GM19193 (cell line): ENCODE data around the gene TMEM255B.

Source experiments
- POLR2A ChIP-seq: IDR thresholded peaks from 4 replicates; pipeline ENCODE4 v1.6.1; 2011; ENCODE audit not compliant: insufficient read depth, insufficient read length; ENCODE audit errors: extremely low read depth

Gene TMEM255B

DNA sequence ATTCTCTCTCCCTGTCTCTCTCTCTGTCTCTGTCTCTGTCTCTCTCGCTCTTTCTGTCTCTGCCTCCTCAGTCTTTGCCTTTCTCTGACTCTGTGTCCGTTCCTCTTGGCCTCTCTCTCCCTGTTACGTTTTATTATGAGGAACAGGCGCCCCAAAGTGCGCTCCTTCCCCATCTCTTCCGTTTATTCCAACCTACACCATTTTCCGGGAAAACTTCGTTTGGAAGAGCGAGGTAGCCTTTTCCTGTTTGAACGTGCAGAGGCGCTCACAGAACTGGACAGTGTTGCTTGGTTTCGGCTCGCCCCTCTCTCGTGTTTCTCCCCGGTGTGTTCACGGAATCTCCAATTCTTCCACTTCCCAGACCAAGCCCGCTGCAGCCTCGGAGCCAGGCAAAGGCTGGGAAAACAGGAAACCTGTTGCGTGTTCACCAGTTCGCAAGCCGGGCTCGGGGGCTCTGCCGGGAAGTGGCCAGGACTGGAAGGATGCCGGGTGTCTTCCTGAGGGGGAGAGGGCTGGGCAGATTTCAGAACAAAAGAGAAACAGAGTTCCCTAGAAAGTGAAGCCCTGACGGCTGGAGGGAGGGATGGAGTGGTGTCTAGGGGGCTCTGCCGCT, 605 bp downstream of the TMEM255B start:
- no peak for TF ChIP-seq POLR2A

DNA sequence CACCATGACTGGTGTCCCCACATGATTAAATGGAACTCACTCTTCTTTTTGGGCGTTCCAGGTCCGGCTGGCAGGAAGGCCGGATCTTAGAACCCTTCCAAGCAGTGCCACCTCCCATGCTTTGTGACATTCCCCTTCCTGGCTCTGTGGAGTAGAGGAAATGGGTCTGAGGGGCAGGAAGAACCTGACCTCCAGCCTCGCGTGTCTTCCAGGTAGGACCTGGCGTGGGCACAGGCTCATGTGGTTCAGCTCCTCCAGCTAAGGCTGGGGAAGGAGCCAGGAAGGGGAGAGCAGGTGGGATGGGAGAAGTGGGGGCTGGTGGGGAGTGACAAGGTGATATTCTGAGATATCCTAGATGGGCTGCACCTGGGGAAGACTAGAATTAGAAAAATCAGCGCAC, 2.1 kb downstream of the TMEM255B start:
- no peak for TF ChIP-seq POLR2A

DNA sequence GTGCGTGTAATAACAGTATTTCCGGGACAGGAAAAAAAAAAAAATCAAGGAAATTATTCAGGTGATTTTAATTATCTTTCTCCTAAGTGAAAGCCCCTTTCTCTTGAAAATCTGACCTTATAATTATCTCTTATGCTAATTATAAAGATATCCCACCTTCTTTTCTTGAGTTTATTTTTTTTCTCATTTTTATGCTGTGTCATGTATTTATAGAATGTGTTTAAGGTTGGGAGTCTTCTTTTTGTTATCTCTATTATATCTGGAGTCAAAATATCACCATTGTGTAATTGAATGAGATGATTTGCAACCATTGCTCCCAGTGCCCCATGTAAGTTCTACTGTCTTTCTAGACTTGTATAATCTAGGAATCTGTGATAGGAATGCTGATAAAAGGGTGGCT, 3.0 kb downstream of the TMEM255B start:
- TF ChIP-seq POLR2A = no peak

DNA sequence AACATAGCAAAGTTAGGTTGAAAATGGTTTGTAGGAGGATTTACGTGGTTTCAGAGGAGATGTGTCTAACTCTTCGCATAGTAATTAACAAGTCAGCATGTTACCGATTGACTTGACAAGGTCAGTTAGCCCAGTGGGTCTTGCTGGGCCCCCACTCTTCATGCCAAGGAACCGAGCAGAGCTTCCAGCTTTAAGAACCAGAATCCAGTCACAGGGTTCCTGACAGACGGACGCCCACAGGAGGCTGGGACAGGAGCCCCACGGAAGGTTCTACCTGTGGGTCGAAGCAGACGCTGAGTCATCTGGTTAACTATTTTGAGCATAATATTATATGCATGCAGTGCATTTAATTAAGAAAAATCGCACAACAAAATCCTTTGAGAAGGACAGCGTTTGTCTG, 3.5 kb downstream of the TMEM255B start:
- no peak for TF ChIP-seq POLR2A

DNA sequence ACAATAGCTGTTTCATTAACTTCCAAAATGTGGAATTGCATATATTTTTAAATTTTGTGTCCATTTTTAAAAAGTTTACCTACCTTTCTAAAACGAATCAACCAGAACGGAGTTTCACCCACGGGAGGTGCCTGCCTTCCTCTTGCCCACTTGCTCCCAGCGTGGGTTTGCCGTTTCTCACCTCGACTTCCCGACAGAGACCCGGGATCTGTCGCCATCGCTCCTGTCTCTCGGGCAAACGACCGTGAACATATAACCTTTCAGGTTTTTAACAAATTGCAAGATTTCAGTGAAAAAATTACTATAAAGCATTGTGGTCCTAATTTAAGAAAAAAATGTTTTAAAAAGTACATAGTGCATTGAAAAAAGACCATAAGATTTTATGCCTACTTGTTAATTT, 4.2 kb downstream of the TMEM255B start:
- TF ChIP-seq POLR2A = no peak

DNA sequence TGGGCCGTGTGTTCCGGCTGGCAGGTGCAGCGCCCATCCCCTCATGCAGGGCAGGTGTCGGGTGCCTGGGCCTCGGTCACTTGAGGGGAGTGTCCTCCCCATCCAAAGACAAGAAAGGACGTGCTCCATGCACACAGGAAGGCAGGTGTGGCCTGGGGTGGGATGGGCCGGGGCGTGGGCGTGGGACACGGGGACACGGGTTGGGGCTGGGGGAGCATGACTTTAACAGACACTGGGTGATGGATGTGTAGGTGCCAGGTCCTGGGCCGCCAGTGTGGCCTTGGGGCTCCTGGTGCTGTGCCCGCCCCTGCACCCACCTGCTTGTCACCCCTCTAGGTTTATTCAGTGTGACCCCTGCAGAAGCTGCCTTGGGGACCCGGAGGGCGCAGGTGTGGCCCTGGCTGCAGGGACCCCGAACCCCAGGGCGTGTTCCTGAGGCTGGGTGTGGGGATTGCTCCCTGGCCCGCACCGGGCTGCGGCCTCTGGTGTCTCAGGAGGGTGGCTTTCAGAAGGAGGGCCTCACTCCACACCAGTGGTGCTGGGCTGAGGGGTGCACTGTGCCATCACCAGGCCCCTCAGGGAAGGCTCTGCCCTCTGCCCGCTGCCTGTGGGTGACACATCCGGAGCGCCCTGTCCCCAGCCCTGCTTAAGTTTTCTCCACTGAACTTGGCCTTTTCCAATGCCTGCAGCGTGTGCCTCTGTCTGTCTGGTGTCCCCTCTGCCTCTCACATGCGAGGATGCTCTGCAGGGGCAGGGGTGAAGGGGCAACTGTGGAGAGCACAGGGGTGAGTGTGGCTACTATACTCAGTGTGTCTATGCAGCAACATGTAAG, 5.2 kb downstream of the TMEM255B start:
- no peak for TF ChIP-seq POLR2A

DNA sequence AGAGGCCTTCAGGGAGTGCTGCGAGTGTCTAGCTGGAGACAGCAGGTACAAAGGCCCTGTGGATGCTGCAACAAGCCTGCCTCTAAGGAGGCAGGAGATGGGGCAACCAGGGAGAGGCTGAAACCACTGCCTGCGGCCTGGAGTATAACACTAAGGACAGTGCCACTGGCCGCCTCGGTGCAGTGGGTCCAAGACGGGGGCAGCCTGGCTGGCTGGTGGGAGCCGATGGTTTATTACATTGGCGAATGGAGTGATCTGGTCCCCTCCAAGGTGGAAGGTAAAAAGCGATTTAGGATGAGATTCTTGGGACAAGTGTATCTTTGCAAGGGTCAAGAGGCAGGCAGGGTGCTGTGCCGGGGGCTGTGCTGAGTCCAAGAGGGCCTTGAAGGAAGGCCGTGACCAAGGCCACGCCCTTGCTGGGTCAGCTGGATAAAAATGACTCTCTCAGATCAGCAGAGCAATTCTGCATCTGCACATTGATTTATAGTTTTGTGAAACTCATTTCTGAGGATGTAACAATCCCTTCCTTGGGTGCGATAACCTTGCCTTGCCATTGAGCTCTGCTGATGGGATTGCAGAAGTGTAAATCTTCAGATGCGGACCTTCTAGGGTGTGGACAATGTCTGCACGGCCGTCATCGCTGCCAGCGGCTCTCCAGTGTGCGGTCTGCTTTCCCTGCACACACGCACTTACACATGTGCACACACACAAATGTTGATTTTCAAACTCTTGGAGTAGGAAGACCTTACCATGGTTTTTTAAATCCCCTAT, 6.0 kb downstream of the TMEM255B start:
- TF ChIP-seq POLR2A = no peak

DNA sequence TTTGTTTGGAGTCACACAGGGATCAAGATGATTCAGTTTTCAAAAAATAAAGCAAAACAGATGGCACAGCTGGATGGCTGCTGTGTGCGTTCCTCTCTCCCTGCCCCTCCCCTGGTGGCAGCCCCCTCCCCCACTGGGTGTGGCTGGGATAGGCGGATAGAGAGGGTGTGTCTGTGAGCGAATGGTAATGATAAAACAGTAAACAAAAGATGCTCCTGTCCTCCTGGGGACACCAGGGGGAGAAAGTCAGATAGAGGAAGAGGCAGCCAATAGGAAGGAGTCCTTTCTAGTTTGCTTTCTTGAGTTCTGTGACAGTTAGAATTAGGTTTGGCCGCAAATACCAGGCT, 6.5 kb downstream of the TMEM255B start:
- no peak for TF ChIP-seq POLR2A

DNA sequence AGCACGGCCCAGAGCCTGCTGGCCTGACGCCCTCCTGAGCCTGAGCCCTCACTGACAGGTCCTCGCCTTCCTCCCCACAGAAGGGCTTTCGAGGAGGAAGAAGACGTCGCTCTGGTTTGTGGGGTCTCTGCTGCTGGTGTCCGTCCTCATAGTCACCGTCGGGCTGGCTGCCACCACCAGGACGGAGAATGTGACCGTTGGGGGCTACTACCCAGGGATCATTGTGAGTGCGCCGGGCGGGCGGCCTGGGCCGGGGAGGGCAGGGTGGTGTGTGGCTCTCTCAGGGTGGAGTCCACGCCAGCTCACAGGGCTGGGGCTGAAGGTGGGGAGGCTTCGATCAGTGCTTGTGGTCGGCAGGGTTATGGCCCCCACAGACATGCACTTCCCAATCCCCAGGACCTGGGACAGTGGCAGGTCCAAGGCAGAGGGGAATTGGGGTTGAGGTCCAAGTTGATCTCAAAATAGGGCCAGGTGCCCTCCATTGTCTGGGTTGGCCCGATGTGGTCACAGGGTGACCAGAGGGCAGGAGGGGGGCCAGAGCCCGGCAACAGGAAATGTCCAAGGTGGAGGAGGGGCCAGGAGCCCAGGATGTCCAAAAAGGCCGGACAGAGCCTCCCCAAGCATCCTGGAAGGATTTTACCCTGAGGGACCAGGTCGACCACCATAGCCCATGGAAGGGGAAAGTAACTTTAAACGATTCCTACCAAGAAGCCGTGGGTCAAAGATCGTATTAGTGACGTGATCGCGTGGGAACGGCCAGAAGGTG, 7.2 kb downstream of the TMEM255B start:
- no peak for TF ChIP-seq POLR2A

DNA sequence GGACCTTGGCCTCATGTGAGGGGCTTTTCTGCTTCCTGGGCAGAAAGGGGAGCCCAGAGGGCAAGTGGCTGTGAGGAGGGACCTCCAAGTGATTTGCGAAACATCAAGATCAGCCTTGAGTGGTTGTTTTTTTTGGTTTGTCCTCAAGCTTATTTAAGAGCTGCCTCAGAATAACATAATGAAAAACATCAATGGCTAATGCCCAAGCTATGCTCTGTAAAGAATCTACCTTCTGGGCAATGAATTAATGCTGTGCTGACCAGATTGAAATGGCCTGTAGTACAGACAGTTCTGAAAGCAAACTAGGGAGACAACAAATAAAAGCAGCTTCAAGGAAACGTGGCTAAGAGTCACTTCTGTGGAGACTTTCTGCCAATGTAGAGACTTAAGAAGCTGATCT, 8.3 kb downstream of the TMEM255B start:
- TF ChIP-seq POLR2A = no peak

DNA sequence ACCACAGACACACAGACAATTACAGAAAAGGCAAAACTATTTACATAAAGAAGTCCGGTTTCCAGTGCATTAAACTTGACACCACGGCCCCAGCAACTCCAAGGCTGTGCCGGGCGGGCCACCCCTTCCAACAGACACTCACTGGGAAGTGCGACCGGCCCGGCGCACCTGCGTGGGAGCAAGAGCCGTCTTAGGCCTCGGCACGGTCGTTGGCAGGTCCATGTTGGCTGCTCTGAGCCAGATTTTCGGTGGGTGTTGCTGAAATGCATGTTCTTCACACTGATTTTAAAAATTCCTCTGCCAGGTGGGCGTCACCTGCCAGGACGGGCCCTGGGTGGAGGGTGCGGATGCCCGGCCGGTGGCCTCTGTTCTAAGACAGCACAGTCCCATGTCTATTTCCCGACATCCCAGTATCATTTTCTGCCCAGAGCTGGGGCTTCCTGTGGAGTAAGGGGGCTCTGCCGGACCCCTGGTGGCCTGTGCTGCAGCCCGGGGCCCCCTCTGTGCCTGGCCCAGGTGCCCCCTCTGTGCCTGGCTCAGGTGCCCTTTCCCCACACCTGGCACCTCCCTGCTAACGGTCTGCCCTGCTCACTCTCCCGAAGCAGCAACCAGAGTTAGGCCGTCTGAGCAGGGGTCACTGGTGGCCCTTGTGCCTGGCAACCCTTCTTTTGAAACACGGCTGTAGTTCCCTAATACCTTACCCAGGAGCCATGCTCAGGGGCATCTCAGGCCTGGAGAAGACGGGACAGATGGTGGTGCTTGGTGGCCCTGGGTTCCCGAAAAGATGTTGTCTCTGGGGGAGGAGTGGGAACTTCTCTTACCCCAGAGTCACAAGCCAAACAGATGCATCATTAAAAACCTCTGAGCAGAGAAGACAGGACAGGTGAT, 9.2 kb downstream of the TMEM255B start:
- TF ChIP-seq POLR2A = no peak

DNA sequence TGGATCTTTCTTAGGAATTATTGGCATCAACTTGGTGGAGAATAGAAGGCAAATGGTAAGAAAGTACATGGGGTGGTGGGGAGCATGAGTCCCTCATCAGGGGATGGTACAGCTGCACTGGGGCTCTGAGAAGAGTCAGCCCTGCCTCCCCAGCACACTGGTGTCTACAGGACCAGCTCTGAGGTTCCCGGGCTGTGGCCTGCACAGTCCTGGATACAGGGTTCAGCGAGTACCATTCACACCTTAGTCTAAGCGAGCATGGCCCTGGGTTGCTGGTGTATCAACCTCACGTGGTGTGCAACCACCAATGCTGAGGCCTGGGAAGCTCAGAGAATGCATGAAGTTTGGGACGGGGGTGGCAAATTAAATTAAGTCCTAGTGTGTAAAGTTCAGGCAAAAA, 10.1 kb downstream of the TMEM255B start:
- no peak for TF ChIP-seq POLR2A

DNA sequence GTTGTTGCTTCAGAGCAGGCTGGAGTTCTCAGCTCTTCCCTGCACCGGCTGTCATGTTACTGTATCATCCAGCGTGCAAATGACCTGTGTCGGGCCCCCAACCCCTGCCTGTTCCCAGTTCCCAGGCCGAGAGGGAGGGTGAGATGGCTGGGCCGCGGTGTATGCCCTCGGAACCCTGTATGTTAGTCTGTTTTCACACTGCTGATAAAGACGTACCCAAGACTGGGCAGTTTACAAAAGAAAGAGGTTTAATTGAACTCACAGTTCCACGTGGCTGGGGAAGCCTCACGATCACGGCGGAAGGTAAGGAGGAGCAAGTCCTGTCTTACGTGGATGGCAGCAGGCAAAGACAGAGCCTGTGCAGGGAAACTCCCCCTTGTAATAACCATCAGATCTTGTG, 10.9 kb downstream of the TMEM255B start:
- no peak for TF ChIP-seq POLR2A

DNA sequence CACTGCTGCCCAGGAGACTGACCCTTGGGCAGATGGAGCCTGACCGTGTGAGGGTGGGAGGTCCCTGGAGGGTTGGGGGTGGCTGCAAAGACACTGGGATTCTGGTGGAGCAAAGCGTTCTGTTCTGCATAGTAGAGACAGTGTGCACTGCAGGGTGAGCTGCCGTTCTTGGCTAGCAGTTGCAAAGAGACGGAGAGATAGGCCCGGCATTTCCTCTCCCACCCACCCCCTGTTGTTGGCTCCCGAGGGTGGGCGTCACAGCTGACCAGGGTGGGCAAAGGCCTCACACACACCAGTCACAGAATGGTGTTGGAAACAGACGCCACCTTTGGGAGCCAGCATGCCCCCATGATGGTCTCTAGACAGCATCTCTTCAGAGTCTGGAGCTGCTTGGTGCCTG, 11.4 kb downstream of the TMEM255B start:
- no peak for TF ChIP-seq POLR2A
